ENCODE data around the gene EMILIN1.

EMILIN1 gene

DNA sequence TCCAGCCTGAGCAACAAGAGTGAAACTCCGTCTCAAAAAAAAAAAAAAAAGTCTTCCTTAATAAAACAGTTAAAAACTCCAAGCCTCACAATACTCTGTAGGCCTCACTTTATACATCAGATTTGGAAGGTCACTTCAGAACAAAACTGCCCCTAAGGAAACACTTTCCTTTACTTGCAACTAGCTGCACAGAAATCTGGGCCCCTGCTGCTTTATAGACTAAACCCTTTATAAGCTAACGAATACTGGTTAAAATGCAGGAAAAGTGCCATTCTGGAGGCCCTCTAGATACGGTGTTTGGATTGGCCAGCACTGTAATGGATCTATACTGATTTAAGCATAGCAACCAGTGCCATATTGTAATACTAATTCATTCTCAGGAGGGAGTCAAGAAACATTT is 46.7 kb downstream of the EMILIN1 start:
- no peak for DNase-seq (ENCODE audit: low read depth)

DNA sequence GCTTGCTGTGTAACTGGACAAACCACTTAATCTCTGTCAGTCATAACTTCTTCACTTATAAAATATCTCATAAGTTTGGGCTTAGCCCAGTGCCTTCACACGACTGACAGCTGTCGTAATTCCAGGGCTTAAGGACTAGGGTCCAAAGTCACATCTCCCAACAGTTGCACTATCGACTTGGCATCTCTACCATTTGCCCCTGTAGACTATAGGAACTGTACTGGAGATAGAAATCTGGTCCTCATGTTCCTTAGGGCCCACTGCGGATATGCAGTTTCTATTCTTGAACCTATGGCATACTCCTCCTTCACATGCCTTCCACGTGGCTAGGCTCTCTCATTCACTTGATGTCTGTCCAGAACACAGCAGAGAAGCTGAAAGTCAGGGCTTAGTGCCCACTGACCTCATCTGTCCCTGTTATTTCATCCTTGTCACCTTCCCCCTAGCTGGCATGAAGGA is 47.9 kb downstream of the EMILIN1 start:
- DNase-seq (ENCODE audit: low read depth), result no peak

DNA sequence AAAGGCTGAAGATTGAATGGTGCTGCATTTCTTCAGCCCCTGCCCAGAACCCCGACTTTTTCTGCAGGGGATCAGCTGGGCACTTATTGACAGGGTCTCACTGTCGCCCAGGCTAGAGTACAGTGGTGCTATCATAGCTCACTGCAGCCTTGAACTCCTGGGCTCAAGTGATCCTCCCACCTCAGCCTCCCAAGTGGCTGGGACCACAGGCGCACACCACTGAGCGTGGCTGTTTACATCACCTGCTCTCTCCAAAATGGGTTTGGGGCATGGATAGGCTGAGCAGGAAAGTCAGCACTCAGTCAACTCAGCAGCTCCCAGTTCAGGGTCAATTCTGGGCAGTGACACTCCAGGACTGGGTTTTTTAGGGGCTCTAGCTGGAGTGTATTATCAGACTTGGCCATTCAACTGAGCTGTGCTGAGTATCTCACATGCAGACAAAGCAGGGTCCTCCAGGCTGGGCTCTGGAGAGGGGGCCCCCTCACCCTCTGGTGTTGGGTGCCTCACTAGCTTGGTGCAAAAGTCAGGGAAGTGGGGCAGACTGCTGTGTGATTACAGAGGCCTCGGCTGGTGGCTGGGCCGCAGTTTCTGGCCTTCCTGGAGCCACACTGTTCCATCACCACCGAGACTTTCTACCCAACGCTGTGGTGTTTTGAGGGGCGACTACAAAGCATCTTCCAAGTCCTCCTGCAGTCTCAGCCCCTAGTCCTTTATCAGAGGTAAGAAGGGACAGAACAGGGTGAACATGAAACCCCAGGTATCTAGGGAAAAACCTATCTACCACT is 49.7 kb downstream of the EMILIN1 start:
- DNase-seq (ENCODE audit: low read depth), result no peak

DNA sequence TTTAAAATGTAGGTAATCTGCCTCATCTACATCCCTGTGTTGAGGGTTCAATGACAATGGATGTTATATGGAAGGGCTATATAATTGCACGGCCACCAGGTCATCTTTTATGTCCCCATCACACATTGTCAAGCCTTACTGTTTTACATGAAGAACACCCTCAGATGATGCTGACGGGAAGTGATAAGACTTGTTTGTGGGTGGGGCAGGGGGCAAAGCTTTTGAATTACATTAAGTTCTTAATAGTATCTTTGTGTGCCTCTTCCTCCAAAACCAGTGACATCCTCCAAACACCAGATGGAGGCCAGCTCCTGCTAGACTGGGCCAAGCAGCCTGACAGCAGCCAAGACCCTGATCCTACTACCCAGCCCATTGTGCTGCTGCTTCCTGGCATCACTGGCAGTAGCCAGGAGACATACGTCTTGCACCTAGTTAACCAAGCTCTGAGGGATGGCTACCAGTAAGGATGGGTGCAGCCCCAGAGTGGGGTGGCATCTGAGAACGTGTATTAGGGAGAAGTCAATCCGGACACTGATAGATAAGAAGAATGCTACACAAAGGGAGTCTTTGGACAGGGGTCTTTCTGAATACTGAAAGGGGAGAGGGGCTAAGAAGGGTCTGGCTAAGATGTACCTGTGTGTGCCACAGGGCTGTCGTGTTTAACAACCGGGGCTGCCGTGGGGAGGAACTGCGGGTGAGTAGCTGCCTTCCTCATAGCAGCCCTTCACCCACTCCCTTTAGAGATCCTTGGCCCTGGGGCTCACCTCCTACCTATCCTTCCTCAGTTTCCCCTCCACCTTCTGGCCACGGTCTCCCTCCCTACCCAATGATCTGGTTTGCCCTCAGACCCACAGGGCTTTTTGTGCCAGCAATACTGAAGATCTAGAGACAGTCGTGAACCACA is 50.5 kb downstream of the EMILIN1 start:
- no peak for DNase-seq (ENCODE audit: low read depth)

DNA sequence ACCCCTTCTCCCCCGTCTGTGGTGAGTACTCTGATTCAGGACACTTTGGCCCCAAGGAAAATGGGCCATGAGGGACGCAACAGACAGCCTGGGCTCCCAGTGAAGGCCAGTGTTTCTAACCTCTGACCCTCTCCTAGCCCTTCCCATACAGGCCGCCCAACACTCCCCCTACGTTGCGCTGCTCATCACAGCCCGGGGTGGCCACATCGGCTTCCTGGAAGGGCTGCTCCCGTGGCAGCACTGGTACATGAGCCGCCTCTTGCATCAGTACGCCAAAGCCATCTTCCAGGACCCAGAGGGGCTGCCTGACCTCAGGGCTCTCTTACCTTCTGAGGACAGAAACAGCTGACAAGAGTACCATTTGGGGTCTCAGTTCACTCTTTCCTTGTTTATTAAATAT is 52.0 kb downstream of the EMILIN1 start:
- no peak for DNase-seq (ENCODE audit: low read depth)

DNA sequence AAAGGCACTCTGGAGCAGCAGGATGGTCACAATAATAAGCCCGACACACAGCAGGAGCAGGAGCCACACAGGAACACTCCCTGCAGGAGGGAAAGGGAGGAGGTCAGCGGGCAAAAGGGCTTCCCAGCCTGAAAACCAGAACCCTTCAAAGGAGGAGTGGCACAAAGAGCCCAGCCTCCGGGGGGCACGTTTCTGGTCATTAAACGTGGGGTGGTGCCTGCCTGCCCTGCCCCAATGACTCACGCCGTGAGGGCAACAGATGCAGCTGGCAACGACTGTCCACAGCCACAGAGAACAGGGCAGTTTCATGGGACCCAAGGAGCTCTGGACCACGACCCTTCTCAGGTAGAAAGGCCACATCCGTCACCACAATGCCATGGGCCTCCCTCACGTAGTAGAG is 53.0 kb downstream of the EMILIN1 start:
- no peak for DNase-seq (ENCODE audit: low read depth)

DNA sequence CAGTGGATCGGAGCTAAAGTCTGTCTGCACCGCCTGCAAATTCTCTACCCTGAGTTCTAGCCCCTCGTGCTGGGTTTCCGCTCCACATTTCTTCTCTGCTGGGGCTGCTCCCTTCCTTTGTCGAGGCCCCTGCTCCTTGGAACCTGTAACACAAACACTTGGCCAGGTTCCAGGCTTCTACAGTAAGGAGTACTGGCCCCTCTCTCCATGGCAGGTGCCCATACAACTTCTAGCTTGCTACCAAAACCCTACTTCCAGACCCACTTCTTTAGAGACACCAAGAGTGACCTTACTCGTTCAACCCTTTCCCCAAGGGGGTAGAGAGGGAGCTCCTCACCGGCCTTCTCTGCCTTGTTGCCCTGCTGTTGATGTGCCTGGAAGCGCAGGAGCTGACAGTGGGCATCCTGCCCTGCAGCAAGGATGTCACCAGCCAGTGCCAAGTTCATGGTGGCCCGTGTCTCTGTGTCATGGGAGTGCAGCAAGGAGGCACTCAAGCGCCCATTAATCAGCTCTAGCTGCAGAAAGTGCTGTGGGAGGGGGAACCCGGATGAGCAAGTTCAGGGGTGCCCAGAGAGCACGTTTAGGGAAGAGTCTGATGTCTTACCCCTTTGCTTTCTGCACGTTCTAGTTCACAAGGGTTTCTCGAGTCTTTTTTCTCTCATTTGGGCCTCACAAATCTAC is 54.9 kb downstream of the EMILIN1 start:
- DNase-seq (ENCODE audit: low read depth), result no peak

DNA sequence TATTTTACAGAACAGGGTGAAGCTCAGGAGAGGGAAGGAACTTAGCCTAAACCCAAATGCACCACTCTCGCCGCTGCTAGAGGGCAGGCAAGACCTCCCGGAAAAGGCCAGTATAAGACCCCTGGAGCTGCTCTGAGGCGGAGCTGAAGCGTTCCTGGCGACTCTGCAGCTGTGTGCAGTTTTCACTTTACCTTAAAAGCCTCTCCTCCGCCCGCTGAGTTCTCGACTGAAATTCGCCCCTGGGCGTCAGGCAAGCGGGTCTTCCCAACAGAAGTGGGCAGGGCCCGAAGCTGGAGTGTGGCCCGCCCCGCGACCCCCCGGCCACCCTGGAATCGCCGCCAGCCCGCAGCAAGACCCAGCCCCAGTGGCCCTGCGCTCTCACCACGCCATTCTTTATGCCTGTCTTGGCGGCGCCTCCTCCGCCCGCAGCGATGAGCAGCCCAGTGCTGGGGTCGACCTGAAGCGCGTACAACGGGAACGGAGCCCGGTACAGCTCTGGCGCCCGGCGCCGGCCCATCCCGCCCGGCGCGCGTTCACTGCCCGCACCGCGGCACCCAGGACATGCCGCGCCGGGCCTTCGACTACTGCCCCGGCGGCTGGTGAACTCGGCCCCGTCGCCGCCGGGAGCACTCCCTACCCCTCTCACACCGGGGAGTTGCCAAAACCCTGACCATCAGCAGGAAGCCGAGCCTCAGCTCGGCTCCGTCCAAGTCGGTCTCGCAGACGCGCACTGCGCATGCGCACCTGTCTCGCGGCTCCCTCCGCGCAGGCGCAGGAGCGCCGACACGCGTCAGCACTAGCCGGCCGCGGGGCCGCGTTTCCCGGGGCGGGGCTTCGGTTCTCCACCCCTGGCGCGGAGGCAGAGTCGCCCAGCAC is 55.7 kb downstream of the EMILIN1 start, which contains the start of gene PREB:
Gene PREB, minus strand, starts transcription at position 732 of the 876 bp plus-strand sequence. Its CDS starts 215 bp downstream, at position 517.
- peak; percentile 93 for DNase-seq (ENCODE audit: low read depth)

DNA sequence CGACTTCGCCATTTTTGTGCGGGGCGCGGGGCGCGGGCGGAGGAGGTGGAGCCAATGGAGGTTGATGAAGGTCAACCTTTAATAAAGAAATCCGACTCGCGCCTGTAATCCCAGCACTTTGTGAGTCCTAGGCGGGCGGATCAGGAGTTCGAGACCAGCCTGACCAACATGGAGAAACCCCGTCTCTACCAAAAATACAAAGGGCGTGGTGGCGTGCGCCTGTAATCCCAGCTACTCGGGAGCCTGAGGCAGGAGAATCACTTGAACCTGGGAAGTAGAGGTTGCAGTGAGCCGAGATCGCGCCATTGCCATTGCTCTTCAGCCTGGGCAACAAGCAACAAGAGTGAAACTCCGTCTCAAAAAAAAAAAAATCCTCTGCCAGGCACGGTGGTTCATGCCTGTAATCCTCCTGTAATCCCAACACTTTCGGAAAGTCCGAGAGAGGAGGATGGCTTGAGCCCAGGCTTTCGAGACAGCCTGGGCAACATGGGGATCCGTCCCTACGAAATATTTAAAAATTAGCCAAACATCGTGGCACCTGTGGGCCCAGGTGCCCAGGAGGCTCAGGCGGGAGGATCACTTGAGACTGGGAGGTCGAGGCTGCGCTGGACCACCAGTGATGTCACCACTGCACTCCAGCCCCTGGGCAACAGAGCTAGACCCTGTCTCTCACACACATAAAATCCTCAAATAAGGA is 56.5 kb downstream of the EMILIN1 start:
- DNase-seq (ENCODE audit: low read depth), result no peak

DNA sequence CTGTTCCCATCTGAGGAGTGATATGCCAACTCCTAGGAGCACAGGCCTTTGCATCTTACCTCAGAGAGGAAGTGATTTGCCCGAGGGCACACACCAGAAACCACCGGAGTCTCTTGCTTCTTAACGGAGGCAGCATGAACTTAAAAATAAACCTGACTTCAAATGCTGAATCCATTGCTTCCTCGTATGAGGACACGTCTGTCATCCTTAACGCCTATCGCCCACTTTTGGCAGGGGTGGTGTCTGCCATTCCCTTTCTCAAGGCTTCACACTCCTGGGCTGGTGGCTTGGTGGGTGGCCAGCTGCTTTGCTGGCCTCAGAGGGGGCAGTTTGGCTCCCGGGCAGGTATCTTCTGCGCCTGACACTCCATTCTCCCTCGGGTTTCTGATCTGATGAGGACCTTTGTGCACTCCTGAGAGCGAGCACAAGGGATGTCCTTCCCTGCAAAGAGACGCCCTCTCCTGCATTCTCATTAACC is 57.1 kb downstream of the EMILIN1 start:
- no peak for DNase-seq (ENCODE audit: low read depth)

Data from fibroblast of gingiva (primary cell).